ENCODE results near the gene TMEM80. TPM values are rescaled to one million over a fixed set of nuclear protein-coding genes. Genes with fewer than 3 reads are reported as not detected.
"Not testable (repeated sequence)": the region's sequence is repeated elsewhere in the genome, so short reads cannot be mapped to it uniquely, and the experiment has no call there.

TMEM80 gene
- total and polyA plus RNA-seq, 4 donors, result 5.1 to 12.4 (median 8.2) TPM

GRCh38 chr11:690244-690643 lies 5.4 kb upstream of the TMEM80 start:
- not testable (repeated sequence) for H3K27ac ChIP-seq (ENCODE audit: low read depth in 1 of 2, low read length in 2 of 2); H3K9me3 ChIP-seq (ENCODE audit: control insufficient read depth in 4 of 4, low read length in 3 of 4); DNase-seq (ENCODE audit: low spot score); H3K27me3 ChIP-seq (ENCODE audit: control insufficient read depth in 4 of 4, insufficient read depth in 4 of 4, low read length in 3 of 4); H3K4me3 ChIP-seq (ENCODE audit: low read depth in 1 of 3, low read length in 3 of 3); H3K9ac ChIP-seq (ENCODE audit: low read depth in 1 of 2, low read length in 2 of 2)
- H3K36me3 ChIP-seq (ENCODE audit: control insufficient read depth in 4 of 4, insufficient read depth in 3 of 4, low read depth in 1 of 4, low read length in 3 of 4), result peaks cover 8 to 36% (median 11%) of the 10 kb centered on the region in 4 donors
- 98% methylated on average over 3 of the region's 3 CpGs for whole genome bisulfite sequencing
- H3K4me1 ChIP-seq (ENCODE audit: control insufficient read depth in 4 of 4, insufficient read depth in 4 of 4, low read length in 3 of 4), result peaks cover 3 to 12% (median 10%) of the 10 kb centered on the region in 4 donors

- H3K9me3 ChIP-seq (ENCODE audit: control insufficient read depth in 4 of 4, low read length in 3 of 4), result no peaks in the 10 kb centered on the region
- peaks cover 8 to 36% (median 11%) of the 10 kb centered on the region in 4 donors for H3K36me3 ChIP-seq (ENCODE audit: control insufficient read depth in 4 of 4, insufficient read depth in 3 of 4, low read depth in 1 of 4, low read length in 3 of 4)
- TF ChIP-seq TAF1 (conservative IDR thresholded peaks at IDR 0.05), result no peak
- TF ChIP-seq FOXA1 (IDR thresholded peaks at IDR 0.05), result no peak
- no peak for TF ChIP-seq SP1 (IDR thresholded peaks at IDR 0.05)
- TF ChIP-seq MAX (IDR thresholded peaks at IDR 0.05), result no peak
- no peaks in the 10 kb centered on the region for H3K27me3 ChIP-seq (ENCODE audit: control insufficient read depth in 4 of 4, insufficient read depth in 4 of 4, low read length in 3 of 4)
- DNase-seq (ENCODE audit: low spot score), result peak; percentile 67
- no peak overlapping the region for H3K4me3 ChIP-seq (ENCODE audit: low read depth in 1 of 3, low read length in 3 of 3)
- H3K4me1 ChIP-seq (ENCODE audit: control insufficient read depth in 4 of 4, insufficient read depth in 4 of 4, low read length in 3 of 4), result peaks cover 3 to 12% (median 10%) of the 10 kb centered on the region in 4 donors
- H3K27ac ChIP-seq (ENCODE audit: low read depth in 1 of 2, low read length in 2 of 2), result no peak overlapping the region
- 88% methylated on average over 27 of the region's 27 CpGs for WGBS
- H3K9ac ChIP-seq (ENCODE audit: low read depth in 1 of 2, low read length in 2 of 2), result no peak overlapping the region
Observed at GRCh38 chr11:690738-691633, 4.6 kb upstream of the TMEM80 start.

GRCh38 chr11:691710-692590 lies 3.7 kb upstream of the TMEM80 start:
- no peaks in the 10 kb centered on the region for H3K9me3 ChIP-seq (ENCODE audit: control insufficient read depth in 4 of 4, low read length in 3 of 4)
- H3K27me3 ChIP-seq (ENCODE audit: control insufficient read depth in 4 of 4, insufficient read depth in 4 of 4, low read length in 3 of 4), result no peaks in the 10 kb centered on the region
- no peak overlapping the region for H3K27ac ChIP-seq (ENCODE audit: low read depth in 1 of 2, low read length in 2 of 2)
- no peak overlapping the region for H3K4me3 ChIP-seq (ENCODE audit: low read depth in 1 of 3, low read length in 3 of 3)
- H3K4me1 ChIP-seq (ENCODE audit: control insufficient read depth in 4 of 4, insufficient read depth in 4 of 4, low read length in 3 of 4), result peaks cover 3 to 19% (median 15%) of the 10 kb centered on the region in 4 donors
- H3K9ac ChIP-seq (ENCODE audit: low read depth in 1 of 2, low read length in 2 of 2), result no peak overlapping the region
- 94% methylated on average over 18 of the region's 18 CpGs for WGBS
- no peak for TF ChIP-seq RXRA (IDR thresholded peaks at IDR 0.05)
- no peak for TF ChIP-seq REST (IDR thresholded peaks at IDR 0.05)
- TF ChIP-seq ATF3 (IDR thresholded peaks at IDR 0.05), result no peak
- DNase-seq (ENCODE audit: low spot score), result no peak
- peaks cover 5 to 28% (median 8%) of the 10 kb centered on the region in 4 donors for H3K36me3 ChIP-seq (ENCODE audit: control insufficient read depth in 4 of 4, insufficient read depth in 3 of 4, low read depth in 1 of 4, low read length in 3 of 4)

All from liver (tissue), 9 donors.